Measurements from ENCODE around the gene PCSK4. TPM values are rescaled to one million over a fixed set of nuclear protein-coding genes. Genes with fewer than 3 reads are reported as not detected.

Gene PCSK4
- total and polyA plus RNA-seq, 10 of the 15 experiments (the other 5 are each of a cell fraction or from before 2014, with no cell fraction given), result 0.27 to 0.99 (median 0.40) TPM; not detected in 3

DNA sequence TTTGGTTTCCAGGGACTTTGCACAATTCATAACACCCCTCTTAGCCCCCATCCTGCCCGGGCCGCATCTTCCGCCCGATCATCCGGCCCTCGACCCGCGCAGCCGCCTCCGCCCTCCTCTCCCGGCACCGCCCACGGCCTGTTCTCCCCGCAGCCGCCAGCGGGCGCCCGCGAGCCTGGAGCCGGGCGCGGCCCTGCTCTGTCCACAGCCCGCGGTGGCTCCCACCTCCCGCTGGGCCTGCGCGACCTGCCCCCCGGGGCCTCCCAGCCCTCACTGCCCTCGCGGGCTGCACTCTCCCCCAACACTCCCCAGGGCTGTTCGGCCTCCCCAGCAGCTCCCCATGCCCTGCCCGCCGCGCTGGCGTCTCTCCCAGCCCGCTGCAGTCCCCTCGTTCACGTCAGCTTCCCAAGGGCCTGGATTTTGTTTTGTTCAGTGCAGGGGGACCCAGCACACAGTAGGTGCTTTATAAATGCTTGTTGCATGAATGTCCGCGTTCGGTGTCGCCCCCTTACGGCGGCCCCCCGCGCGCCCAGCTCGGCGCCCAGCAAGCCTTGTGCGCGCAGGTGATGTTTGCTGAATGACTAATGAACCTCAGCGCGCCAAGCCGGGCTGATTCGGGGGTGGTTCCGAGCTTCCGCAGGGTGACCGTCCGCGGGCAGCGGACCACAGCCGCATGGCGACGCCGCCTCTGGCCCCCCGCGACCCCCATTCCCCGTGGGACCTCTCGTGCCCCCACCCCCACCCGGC, 44.8 kb downstream of the PCSK4 start (continued):
- TF ChIP-seq ZBED1 (IDR thresholded peaks at IDR 0.05; ENCODE audit: borderline replicate concordance), result no peak
- TF ChIP-seq, protein P1, sequence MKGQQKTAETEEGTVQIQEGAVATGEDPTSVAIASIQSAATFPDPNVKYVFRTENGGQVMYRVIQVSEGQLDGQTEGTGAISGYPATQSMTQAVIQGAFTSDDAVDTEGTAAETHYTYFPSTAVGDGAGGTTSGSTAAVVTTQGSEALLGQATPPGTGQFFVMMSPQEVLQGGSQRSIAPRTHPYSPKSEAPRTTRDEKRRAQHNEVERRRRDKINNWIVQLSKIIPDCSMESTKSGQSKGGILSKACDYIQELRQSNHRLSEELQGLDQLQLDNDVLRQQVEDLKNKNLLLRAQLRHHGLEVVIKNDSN (IDR thresholded peaks at IDR 0.05; ENCODE audit: borderline replicate concordance, extremely low read length, insufficient read depth, low read depth, low read length), result no peak
- peak; percentile 42; the same call in 1 of the 2 replicates for TF ChIP-seq ZSCAN29 (IDR thresholded peaks at IDR 0.05)
- TF ChIP-seq, protein P2, sequence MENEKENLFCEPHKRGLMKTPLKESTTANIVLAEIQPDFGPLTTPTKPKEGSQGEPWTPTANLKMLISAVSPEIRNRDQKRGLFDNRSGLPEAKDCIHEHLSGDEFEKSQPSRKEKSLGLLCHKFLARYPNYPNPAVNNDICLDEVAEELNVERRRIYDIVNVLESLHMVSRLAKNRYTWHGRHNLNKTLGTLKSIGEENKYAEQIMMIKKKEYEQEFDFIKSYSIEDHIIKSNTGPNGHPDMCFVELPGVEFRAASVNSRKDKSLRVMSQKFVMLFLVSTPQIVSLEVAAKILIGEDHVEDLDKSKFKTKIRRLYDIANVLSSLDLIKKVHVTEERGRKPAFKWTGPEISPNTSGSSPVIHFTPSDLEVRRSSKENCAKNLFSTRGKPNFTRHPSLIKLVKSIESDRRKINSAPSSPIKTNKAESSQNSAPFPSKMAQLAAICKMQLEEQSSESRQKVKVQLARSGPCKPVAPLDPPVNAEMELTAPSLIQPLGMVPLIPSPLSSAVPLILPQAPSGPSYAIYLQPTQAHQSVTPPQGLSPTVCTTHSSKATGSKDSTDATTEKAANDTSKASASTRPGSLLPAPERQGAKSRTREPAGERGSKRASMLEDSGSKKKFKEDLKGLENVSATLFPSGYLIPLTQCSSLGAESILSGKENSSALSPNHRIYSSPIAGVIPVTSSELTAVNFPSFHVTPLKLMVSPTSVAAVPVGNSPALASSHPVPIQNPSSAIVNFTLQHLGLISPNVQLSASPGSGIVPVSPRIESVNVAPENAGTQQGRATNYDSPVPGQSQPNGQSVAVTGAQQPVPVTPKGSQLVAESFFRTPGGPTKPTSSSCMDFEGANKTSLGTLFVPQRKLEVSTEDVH (IDR thresholded peaks at IDR 0.05; ENCODE audit: low read depth, partially characterized antibody), result no peak
- TF ChIP-seq MYC (IDR thresholded peaks at IDR 0.05; ENCODE audit: insufficient read depth, insufficient read length, insufficient replicate concordance, low read length, severe bottlenecking), result no peak
- no peak for TF ChIP-seq YBX1 (IDR thresholded peaks at IDR 0.05)
- TF ChIP-seq JUND (IDR thresholded peaks at IDR 0.05; ENCODE audit: low read depth, low read length), result no peak
- TF ChIP-seq IRF5 (IDR thresholded peaks at IDR 0.05; ENCODE audit: borderline replicate concordance), result no peak
- TF ChIP-seq, protein P3, sequence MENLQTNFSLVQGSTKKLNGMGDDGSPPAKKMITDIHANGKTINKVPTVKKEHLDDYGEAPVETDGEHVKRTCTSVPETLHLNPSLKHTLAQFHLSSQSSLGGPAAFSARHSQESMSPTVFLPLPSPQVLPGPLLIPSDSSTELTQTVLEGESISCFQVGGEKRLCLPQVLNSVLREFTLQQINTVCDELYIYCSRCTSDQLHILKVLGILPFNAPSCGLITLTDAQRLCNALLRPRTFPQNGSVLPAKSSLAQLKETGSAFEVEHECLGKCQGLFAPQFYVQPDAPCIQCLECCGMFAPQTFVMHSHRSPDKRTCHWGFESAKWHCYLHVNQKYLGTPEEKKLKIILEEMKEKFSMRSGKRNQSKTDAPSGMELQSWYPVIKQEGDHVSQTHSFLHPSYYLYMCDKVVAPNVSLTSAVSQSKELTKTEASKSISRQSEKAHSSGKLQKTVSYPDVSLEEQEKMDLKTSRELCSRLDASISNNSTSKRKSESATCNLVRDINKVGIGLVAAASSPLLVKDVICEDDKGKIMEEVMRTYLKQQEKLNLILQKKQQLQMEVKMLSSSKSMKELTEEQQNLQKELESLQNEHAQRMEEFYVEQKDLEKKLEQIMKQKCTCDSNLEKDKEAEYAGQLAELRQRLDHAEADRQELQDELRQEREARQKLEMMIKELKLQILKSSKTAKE (IDR thresholded peaks at IDR 0.05; ENCODE audit: low read depth, poor library complexity, severe bottlenecking), result no peak
- TF ChIP-seq PAX5 (IDR thresholded peaks at IDR 0.05; ENCODE audit: borderline replicate concordance, low read depth, low read length), result no peak
- TF ChIP-seq ZNF217 (IDR thresholded peaks at IDR 0.05), result 0 out of 2 replicates have a peak, but pooled peaks have one; percentile 50
- no peak for TF ChIP-seq IKZF2 (IDR thresholded peaks at IDR 0.05)
- TF ChIP-seq BCL11A (IDR thresholded peaks at IDR 0.05; ENCODE audit: low read depth, low read length), result no peak
- TF ChIP-seq RCOR1 (conservative IDR thresholded peaks at IDR 0.05; ENCODE audit: low read depth, low read length), result no peak; the same call in 1 of the 2 replicates
- TF ChIP-seq PKNOX1 (IDR thresholded peaks at IDR 0.05), result no peak
- no peak for TF ChIP-seq SIN3A (IDR thresholded peaks at IDR 0.05; ENCODE audit: low read depth, low read length)
- peak; percentile 89; the same call in 1 of the 2 replicates for TF ChIP-seq RB1 (IDR thresholded peaks at IDR 0.05; ENCODE audit: borderline replicate concordance)

All from GM12878 (cell line).